AG10803 (cell line): Measurements from ENCODE around the gene RNF121.
"Not testable (repeated sequence)": the region's sequence is repeated elsewhere in the genome, so short reads cannot be mapped to it uniquely, and the experiment has no call there.

Source experiments
- DNase-seq: peaks from one replicate; pipeline ENCODE4 v3.0.0; 2010; ENCODE audit warnings: low read depth
- H3K4me3 ChIP-seq: 2 replicates; pipeline ENCODE4 v1.5.1; 2011; ENCODE audit warnings: mild to moderate bottlenecking, low read length, control low read depth
- CTCF ChIP-seq: conservative IDR thresholded peaks from 2 replicates; pipeline ENCODE4 v1.5.1; 2011; ENCODE audit warnings: mild to moderate bottlenecking, low read length, control low read depth, inconsistent platforms

The RNF121 gene

DNA sequence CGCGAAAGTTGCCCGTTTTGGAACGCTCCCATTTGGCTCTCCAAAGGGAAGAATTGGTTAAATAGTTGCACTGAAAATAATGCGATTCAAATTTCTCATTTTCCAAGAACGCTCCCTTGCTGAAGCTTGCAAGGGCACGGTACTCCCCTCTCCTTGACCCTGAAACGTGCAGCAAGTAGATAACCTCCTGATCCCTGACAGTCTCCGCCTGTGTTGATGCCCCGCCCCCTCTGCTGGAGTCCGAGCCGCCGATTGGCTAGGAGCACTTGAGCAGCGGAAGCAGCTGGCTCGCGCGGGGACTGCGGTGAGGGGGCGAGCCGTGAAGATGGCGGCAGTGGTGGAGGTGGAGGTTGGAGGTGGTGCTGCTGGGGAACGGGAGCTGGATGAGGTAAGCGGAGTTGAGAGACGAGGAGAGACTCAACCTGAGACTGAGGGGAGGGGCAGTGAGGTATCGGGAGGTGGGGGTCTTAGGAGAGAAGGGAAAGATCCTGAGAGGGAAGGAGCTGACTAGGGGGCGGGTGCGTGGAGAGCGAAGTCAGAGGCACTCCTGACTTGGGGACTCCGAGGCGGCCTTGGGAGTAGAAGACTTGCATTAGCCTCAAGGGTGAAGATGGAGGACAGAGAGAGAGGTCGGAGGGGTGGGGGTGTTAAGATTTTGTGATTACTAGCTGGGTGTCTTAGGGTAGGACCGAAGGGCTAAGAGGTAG, at the start of gene RNF121:
Gene RNF121, plus strand, starts transcription at position 310 of the 707 bp plus-strand sequence. Its CDS starts 16 bp downstream, at position 326.
- DNase-seq = peak; percentile 95
- TF ChIP-seq CTCF = no peak
- H3K4me3 ChIP-seq = peak within 1 kb of the TSS; percentile 100

DNA sequence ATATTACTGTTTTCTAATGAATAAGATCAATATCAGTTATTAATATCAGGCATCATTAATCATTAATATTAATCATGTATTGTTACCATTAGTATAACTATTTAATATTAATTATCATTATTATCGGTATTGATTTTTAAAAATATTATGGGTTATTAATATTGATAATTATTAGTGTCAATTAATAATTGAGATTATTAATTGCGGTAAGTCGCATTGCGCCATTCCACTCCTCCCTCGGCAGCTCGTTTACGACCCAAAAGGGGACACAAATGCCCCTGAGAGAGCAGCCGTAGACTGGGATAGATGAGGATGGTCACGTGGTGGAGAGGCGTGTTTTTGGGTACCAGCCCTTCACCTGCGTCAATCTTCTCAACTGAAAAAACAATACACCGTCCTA, 43.0 kb upstream of the RNF121 start:
- not testable (repeated sequence) for H3K4me3 ChIP-seq, DNase-seq

- H3K4me3 ChIP-seq, DNase-seq: not testable (repeated sequence)
Measured at GRCh38 chr11:71888335-71889010, 40.4 kb upstream of the RNF121 start.

GRCh38 chr11:71889181-71889872, 39.5 kb upstream of the RNF121 start:
- H3K4me3 ChIP-seq, DNase-seq: not testable (repeated sequence)

DNA sequence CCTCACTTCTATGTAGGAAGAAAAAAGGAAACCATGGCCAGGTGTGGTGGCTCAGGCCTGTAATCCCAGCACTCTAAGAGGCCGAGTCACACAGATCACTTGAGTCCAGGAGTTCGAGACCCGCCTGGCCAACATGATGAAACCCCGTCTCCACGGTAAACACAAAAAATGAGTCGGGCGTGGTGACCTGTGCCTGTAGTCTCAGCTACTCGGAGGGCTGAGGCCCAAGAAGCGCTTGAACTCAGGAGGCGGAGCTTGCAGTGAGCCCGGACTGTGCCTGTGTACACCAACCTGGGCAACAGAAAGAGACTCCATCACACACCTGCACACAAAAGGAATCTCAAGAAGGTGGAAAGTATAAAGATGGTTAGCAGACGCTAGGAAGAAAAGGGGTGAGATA, 32.9 kb upstream of the RNF121 start:
- no peak overlapping the region for H3K4me3 ChIP-seq
- no peak for TF ChIP-seq CTCF
- DNase-seq = no peak

DNA sequence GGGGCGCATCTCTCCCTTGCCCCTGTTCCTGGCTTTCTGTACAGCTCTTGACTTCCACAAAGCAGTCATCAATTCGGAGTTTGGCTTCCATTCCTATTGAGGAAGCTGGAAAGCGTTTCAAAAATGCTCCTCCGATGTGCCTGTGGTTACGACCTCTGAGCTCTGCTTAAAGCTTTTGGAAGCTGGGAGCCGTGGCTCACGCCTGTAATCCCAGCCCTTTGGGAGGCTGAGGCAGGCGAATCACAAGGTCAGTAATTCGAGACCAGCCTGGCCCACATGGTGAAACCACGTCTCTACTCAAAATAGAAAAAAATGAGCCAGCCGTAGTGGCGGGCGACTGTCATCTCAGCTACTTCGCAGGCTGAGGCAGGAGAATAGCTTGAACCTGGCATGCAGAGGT, 27.7 kb upstream of the RNF121 start:
- peak; percentile 61 for DNase-seq
- H3K4me3 ChIP-seq = not testable (repeated sequence)

GRCh38 chr11:71908218-71908617, 20.6 kb upstream of the RNF121 start:
- no peak for TF ChIP-seq CTCF
- H3K4me3 ChIP-seq = no peak overlapping the region
- DNase-seq = no peak

GRCh38 chr11:71910775-71911174, 18.1 kb upstream of the RNF121 start:
- H3K4me3 ChIP-seq, DNase-seq: not testable (repeated sequence)

- not testable (repeated sequence) for DNase-seq, H3K4me3 ChIP-seq
Measured at GRCh38 chr11:71911321-71911985, 17.4 kb upstream of the RNF121 start.

GRCh38 chr11:71911986-71912340, 16.9 kb upstream of the RNF121 start:
- H3K4me3 ChIP-seq, DNase-seq: not testable (repeated sequence)
